Measurements from ENCODE around the gene SLC6A20. TPM values are rescaled to one million over a fixed set of nuclear protein-coding genes. Genes with fewer than 3 reads are reported as not detected.

The SLC6A20 gene
- total RNA-seq, 1 experiment from 2014 or later: 0.09 TPM

- Histone ChIP-seq H3K56ac (ENCODE audit: insufficient read length, low read depth, low read length) (no peak overlapping the region), H3K79me1 (ENCODE audit: insufficient read depth, low read depth, low read length, poor library complexity, severe bottlenecking) (no peaks in the 10 kb centered on the region), H3K9ac (ENCODE audit: extremely low read depth, insufficient read length, low read length) (no peak overlapping the region), H2AFZ (ENCODE audit: low read length) (no peak overlapping the region), H2BK120ac (ENCODE audit: low read depth, low read length, poor library complexity, severe bottlenecking) (no peak overlapping the region), H3K4me1 (ENCODE audit: insufficient read depth, low read length) (peaks cover 5% of the 10 kb centered on the region; the same call in 1 of the 2 replicates), H2AK5ac (ENCODE audit: insufficient read length, low read length) (no peak overlapping the region), H3K27me3 (ENCODE audit: insufficient read depth, low read length) (no peaks in the 10 kb centered on the region), H2BK20ac (ENCODE audit: low read depth, low read length, poor library complexity, severe bottlenecking) (no peak overlapping the region), H3T11ph (ENCODE audit: low read length) (no peak overlapping the region), H3K14ac (ENCODE audit: insufficient read depth, low read length) (no peak overlapping the region), H3K9me3 (ENCODE audit: control insufficient read depth, low read depth, low read length) (no peaks in the 10 kb centered on the region), H3K23me2 (ENCODE audit: insufficient read length, low read depth, low read length, poor library complexity, severe bottlenecking) (no peaks in the 10 kb centered on the region), H3K18ac (ENCODE audit: insufficient read length, low read depth, low read length) (no peak overlapping the region), H4K5ac (ENCODE audit: insufficient read length, low read depth, low read length) (no peak overlapping the region), H3K4ac (ENCODE audit: low read depth, low read length) (no peak overlapping the region), H4K8ac (replicated peaks; ENCODE audit: insufficient read length, low read depth, low read length) (no peak overlapping the region), H2BK15ac (ENCODE audit: low read depth, low read length) (no peak overlapping the region), H3K23ac (ENCODE audit: insufficient read length, low read depth, low read length) (no peak overlapping the region), H3K27ac (ENCODE audit: insufficient read length, low read depth, low read length) (no peak overlapping the region), H4K91ac (ENCODE audit: insufficient read length, low read depth, low read length) (no peak overlapping the region), H2BK5ac (ENCODE audit: insufficient read length, low read length) (no peak overlapping the region), H3K79me2 (ENCODE audit: insufficient read depth, low read length) (peaks cover 3% of the 10 kb centered on the region; the same call in 1 of the 2 replicates), H3K4me2 (ENCODE audit: insufficient read depth, insufficient read length, low read length) (no peak overlapping the region), H2BK12ac (ENCODE audit: insufficient read length, low read depth, low read length) (no peak overlapping the region), H4K20me1 (ENCODE audit: control insufficient read depth, insufficient read depth, insufficient read length) (no peaks in the 10 kb centered on the region)
- Mint-ChIP-seq H3K27me3 (ENCODE audit: low read depth) (no peaks in the 10 kb centered on the region), H3K36me3 (ENCODE audit: insufficient read depth in 1 of 3, low read depth in 3 of 3) (peaks cover 27 to 54% (median 49%) of the 10 kb centered on the region in 3 experiments; a peak in 6 of 7 replicates), H3K4me3 (no peak overlapping the region), H3K9me3 (no peaks in the 10 kb centered on the region), H3K27ac (peak overlapping the region in 1 of 3 experiments; percentile 25; a peak in 2 of 7 replicates), H3K4me1 (peaks cover 27 to 32% of the 10 kb centered on the region in 2 experiments)
- DNase-seq: no peak
- no peak for TF ChIP-seq CTCF (conservative IDR thresholded peaks at IDR 0.05)
- WGBS (ENCODE audit: extremely low coverage, insufficient read length, low lambda C conversion rate): no CpG with 5 or more reads among the region's 2 CpGs
Measured at GRCh38 chr3:45705839-45706808, 90.2 kb downstream of the SLC6A20 start.

Other genes starting within 250 kb of the SLC6A20 start
- gene LIMD1, start 201.8 kb downstream of the SLC6A20 start, total RNA-seq (2021): 34.6 and 34.8 TPM in 2 replicates
- 52.8 and 54.7 TPM in 2 replicates for gene SACM1L, start 107.1 kb downstream of the SLC6A20 start, total RNA-seq (2021)
- gene LZTFL1, start 45.6 kb upstream of the SLC6A20 start, total RNA-seq (2021): 9.1 and 12.2 TPM in 2 replicates
- not detected in 2 replicates for gene CCR9, start 90.0 kb upstream of the SLC6A20 start, total RNA-seq (2021)
- not detected in 2 replicates for gene CXCR6, start 146.9 kb upstream of the SLC6A20 start, total RNA-seq (2021)
- 10.4 and 10.6 TPM in 2 replicates for gene FYCO1, start 199.3 kb upstream of the SLC6A20 start, total RNA-seq (2021)
- gene XCR1, start 230.9 kb upstream of the SLC6A20 start, total RNA-seq (2021): not detected in 2 replicates